SU-DHL-6 (cell line): ENCODE results near the gene KLHL17.

Experiments used
- H2AFZ ChIP-seq: fragments of 200-600 bp; sonication (generic); 2 replicates; pipeline ENCODE4 v1.6.1; 2014; ENCODE audit warnings: low read depth, mild to moderate bottlenecking, moderate library complexity, mixed read lengths, antibody characterized with exemption, low read length; ENCODE audit not compliant: severe bottlenecking
- H3F3A ChIP-seq: fragments of 200-600 bp; shearing (Covaris generic); 2 replicates; pipeline ENCODE4 v1.6.0; 2016; ENCODE audit warnings: antibody characterized with exemption, mild to moderate bottlenecking; ENCODE audit not compliant: insufficient read depth
- H3K27ac ChIP-seq: fragments of 200-600 bp; sonication (generic); 2 replicates; pipeline ENCODE4 v1.5.1; 2016; ENCODE audit warnings: low read depth, mild to moderate bottlenecking, low read length, moderate library complexity, mixed read lengths
- H3K27me3 ChIP-seq: fragments of 200-600 bp; sonication (generic), shearing (Covaris generic); 2 replicates; pipeline ENCODE4 v1.6.0; 2014; ENCODE audit warnings: mild to moderate bottlenecking, low read length
- H3K36me3 ChIP-seq: fragments of 200-600 bp; sonication (generic); 2 replicates; pipeline ENCODE4 v1.6.1; 2014; ENCODE audit warnings: mild to moderate bottlenecking, low read length, mixed read lengths
- H3K4me2 ChIP-seq: fragments of 300-600, 200-600 bp; shearing (Covaris generic), sonication (generic); 2 replicates; pipeline ENCODE4 v1.6.0; 2014; ENCODE audit warnings: low read length, low read depth, mild to moderate bottlenecking; ENCODE audit not compliant: poor library complexity, severe bottlenecking
- H3K4me3 ChIP-seq: fragments of 200-600 bp; sonication (generic); 2 replicates; pipeline ENCODE4 v1.5.1; 2014; ENCODE audit warnings: antibody characterized with exemption, low read length, mild to moderate bottlenecking, mixed read lengths; ENCODE audit not compliant: insufficient read depth, poor library complexity, severe bottlenecking
- H3K79me2 ChIP-seq: fragments of 200-600 bp; sonication (generic); 2 replicates; pipeline ENCODE4 v1.6.1; 2014; ENCODE audit warnings: mild to moderate bottlenecking, low read length, moderate library complexity; ENCODE audit not compliant: insufficient read depth
- H3K9ac ChIP-seq: fragments of 200-600 bp; sonication (generic); 2 replicates; pipeline ENCODE4 v1.7.0; 2014; ENCODE audit warnings: mild to moderate bottlenecking, low read length
- H3K9me2 ChIP-seq: fragments of 200-600 bp; sonication (generic); replicated peaks from 2 replicates; pipeline ENCODE4 v1.6.1; 2014; ENCODE audit warnings: low read length; ENCODE audit not compliant: insufficient read depth
- H3K9me3 ChIP-seq: fragments of 200-600 bp; sonication (generic); 2 replicates; pipeline ENCODE4 v1.6.1; 2014; ENCODE audit warnings: low read length, mixed read lengths; ENCODE audit not compliant: insufficient read depth
- H4K20me1 ChIP-seq: fragments of 200-600 bp; sonication (generic); 2 replicates; pipeline ENCODE4 v1.6.1; 2014; ENCODE audit warnings: low read depth, mild to moderate bottlenecking, antibody characterized with exemption, low read length, moderate library complexity, mixed read lengths
- EZH2phosphoT487 ChIP-seq: fragments of 200-600 bp; sonication (generic), shearing (Covaris generic); conservative IDR thresholded peaks from 2 replicates; pipeline ENCODE4 v1.6.1; 2018; ENCODE audit warnings: mild to moderate bottlenecking, antibody characterized with exemption, low read length, moderate library complexity, mixed read lengths
- TF ChIP-seq, protein P1 (sequence below): fragments of 200-600 bp; sonication (generic); IDR thresholded peaks from one replicate; pipeline ENCODE4 v1.5.1; 2017; ENCODE audit warnings: antibody characterized with exemption, mild to moderate bottlenecking, low read length, moderate library complexity; ENCODE audit not compliant: insufficient read depth, poor library complexity, severe bottlenecking

Gene KLHL17

DNA sequence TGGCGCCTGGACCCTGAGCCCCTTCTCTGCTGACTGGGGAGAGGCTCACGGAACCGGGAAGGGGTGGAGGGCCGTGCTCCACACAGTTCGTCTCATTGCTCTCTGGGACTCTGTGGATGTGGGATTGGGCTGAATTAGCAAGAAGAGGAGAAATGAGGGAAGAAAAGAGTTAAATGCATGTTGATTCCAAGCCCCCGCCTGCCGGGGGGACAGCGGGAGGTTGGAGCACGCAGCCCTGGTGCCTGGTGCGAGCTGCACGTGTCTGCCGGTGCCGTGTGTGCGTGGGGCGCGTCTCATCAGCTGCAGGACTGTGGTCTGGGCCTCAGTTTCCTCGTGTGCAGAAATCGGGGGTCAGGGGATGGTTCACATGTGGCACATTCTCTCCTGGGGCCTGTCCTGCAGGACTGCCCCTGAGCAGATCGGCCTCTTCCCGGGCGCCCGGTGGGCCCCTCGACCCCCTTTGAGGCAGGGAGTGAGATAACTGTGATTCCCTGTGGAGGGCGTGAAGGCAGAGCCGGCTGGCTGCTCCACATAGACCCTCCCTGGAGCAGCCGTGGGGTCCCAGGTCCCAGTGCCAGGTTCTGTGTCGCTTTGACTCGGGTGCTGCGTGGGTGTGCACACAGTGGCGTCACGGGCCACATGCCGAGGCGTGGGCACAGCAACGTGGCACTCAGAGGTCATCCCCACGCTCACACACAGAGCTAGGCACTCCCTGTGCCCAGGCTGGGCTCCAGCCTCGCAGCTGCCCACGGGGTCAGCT, 25.2 kb upstream of the KLHL17 start:
- no peak overlapping the region for H2AFZ ChIP-seq
- no peak overlapping the region for H3K4me2 ChIP-seq
- no peaks in the 10 kb centered on the region for H3K9me3 ChIP-seq
- H3F3A ChIP-seq, result no peaks in the 10 kb centered on the region
- H3K4me3 ChIP-seq, result no peak overlapping the region
- no peak overlapping the region for H3K9ac ChIP-seq
- TF ChIP-seq, protein P1, sequence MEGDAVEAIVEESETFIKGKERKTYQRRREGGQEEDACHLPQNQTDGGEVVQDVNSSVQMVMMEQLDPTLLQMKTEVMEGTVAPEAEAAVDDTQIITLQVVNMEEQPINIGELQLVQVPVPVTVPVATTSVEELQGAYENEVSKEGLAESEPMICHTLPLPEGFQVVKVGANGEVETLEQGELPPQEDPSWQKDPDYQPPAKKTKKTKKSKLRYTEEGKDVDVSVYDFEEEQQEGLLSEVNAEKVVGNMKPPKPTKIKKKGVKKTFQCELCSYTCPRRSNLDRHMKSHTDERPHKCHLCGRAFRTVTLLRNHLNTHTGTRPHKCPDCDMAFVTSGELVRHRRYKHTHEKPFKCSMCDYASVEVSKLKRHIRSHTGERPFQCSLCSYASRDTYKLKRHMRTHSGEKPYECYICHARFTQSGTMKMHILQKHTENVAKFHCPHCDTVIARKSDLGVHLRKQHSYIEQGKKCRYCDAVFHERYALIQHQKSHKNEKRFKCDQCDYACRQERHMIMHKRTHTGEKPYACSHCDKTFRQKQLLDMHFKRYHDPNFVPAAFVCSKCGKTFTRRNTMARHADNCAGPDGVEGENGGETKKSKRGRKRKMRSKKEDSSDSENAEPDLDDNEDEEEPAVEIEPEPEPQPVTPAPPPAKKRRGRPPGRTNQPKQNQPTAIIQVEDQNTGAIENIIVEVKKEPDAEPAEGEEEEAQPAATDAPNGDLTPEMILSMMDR, result no peak
- TF ChIP-seq EZH2phosphoT487, result no peak
- H3K36me3 ChIP-seq, result no peaks in the 10 kb centered on the region
- no peaks in the 10 kb centered on the region for H4K20me1 ChIP-seq
- H3K9me2 ChIP-seq, result no peaks in the 10 kb centered on the region
- no peak overlapping the region for H3K27ac ChIP-seq
- H3K27me3 ChIP-seq, result no peaks in the 10 kb centered on the region
- no peaks in the 10 kb centered on the region for H3K79me2 ChIP-seq

DNA sequence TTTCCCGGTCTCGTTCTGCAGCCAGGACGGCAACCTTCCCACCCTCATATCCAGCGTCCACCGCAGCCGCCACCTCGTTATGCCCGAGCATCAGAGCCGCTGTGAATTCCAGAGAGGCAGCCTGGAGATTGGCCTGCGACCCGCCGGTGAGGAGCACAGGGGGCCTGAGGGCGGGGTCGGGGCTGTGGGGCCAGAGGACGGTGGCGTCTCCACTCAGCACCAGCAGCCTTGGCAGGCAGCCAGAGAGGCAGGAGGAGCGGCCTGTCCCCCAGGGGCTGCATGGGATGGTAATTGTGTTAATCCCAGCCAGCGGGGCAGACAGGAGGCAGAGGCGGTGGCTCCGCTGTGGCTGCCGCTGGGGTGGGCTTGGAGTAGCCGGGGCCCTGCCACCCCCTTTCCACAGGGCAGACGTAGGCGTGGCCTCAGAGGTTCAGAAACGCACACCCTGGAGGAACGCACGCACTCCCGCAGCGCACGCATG, 24.6 kb upstream of the KLHL17 start:
- no peaks in the 10 kb centered on the region for H4K20me1 ChIP-seq
- H3K9me2 ChIP-seq, result no peaks in the 10 kb centered on the region
- H3F3A ChIP-seq, result no peaks in the 10 kb centered on the region
- TF ChIP-seq, protein P1, result no peak
- no peak for TF ChIP-seq EZH2phosphoT487
- no peak overlapping the region for H2AFZ ChIP-seq
- no peaks in the 10 kb centered on the region for H3K79me2 ChIP-seq
- H3K27ac ChIP-seq, result no peak overlapping the region
- H3K27me3 ChIP-seq, result no peaks in the 10 kb centered on the region
- no peaks in the 10 kb centered on the region for H3K9me3 ChIP-seq
- H3K36me3 ChIP-seq, result no peaks in the 10 kb centered on the region
- no peak overlapping the region for H3K4me2 ChIP-seq
- H3K9ac ChIP-seq, result no peak overlapping the region
- H3K4me3 ChIP-seq, result no peak overlapping the region

DNA sequence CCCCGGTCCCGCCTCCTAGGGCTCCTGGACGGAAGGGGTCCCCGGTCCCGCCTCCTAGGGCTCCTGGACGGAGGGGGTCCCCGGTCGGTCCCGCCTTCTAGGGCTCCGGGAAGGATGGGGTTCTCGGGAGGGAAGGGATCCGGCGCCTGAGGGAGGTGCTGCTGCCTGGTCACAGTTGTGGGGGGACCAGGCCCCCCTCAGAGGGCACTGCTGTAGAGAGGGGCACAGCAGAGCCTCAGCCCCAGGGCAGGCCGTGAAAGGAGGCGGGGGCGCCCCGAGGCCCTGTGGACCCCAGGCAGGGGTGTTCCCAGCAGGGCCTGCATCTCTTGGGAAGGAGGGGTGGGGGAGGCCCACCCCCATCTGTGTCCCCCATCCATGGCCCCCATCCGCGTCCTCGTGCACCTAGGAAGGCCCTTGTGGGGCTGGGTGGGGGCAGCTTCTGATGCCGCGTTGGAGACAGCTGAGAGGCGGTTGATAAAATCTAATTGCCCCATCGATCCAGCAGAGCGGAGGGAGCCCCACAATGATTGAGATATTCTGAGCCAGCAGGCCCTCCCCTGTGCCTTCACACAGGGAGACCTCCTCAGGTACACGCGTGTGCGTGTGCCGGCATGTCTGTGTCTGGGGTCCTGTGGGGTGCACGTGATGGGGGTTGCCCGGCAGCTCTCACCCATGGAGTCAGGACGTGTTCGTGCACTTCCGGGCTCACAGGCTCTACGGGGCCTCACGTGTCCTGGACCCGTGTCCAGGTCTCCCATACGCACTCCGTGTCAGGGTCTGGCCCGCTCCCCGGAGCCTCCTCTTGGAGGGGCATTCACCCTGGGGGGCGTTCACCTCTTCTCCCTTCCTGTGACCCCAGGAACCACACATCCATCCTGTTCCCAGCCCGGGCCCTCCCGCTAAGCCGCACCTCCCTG, 23.8 kb upstream of the KLHL17 start:
- Histone ChIP-seq H3K27me3 (no peaks in the 10 kb centered on the region), H3K9ac (no peak overlapping the region), H3K36me3 (no peaks in the 10 kb centered on the region), H2AFZ (no peak overlapping the region), H3K79me2 (no peaks in the 10 kb centered on the region), H4K20me1 (no peaks in the 10 kb centered on the region), H3K4me3 (no peak overlapping the region), H3F3A (no peaks in the 10 kb centered on the region), H3K4me2 (no peak overlapping the region), H3K9me2 (no peaks in the 10 kb centered on the region), H3K27ac (no peak overlapping the region), H3K9me3 (no peaks in the 10 kb centered on the region)
- TF ChIP-seq, protein P1, result no peak
- no peak for TF ChIP-seq EZH2phosphoT487
